H1 (cell line): Measurements from ENCODE around the gene PRPF6. TPM values are rescaled to one million over a fixed set of nuclear protein-coding genes. Genes with fewer than 3 reads are reported as not detected.

Experiments used
- CTCF ChIA-PET: fragments of 300-600 bp; sonication (Branson Sonifier 250); formaldehyde crosslinking; loops from one replicate; lab custom pipeline; 2021; ENCODE audit not compliant: partially characterized antibody; lab: Charles Lee
- POLR2A ChIA-PET: fragments of 300-600 bp; sonication (Branson Sonifier 250); formaldehyde crosslinking; loops from one replicate; lab custom pipeline; 2021; ENCODE audit warnings: inconsistent platforms; ENCODE audit not compliant: partially characterized antibody; lab: Charles Lee
- DNase-seq, 2 experiments: peaks; one replicate each; pipeline versions ENCODE4 v3.0.0 to v3.0.0-alpha.2; 2010 to 2022; ENCODE audit warnings: low spot score in 2 of 2, low read depth in 1 of 2, mixed read lengths in 1 of 2
- FAIRE-seq: peaks from 2 replicates; lab custom pipeline; 2011; peaks lifted over from hg19 to GRCh38; lab: Jason Lieb, UNC
- H2AFZ ChIP-seq: 2 replicates; pipeline ENCODE4 v1.8.1; 2012; ENCODE audit warnings: low read length, inconsistent platforms
- H2AK5ac ChIP-seq: 2 replicates; pipeline ENCODE4 v1.6.1; 2013; ENCODE audit warnings: low read depth, low read length
- H2BK120ac ChIP-seq: replicated peaks from 2 replicates; pipeline ENCODE3; 2013; ENCODE audit warnings: low read depth, low read length, inconsistent platforms
- H2BK12ac ChIP-seq: 2 replicates; pipeline ENCODE4 v1.6.1; 2013; ENCODE audit warnings: low read depth, low read length
- H2BK15ac ChIP-seq: 2 replicates; pipeline ENCODE4 v1.6.1; 2013; ENCODE audit warnings: low read length
- H2BK20ac ChIP-seq: 2 replicates; pipeline ENCODE4 v1.6.1; 2013; ENCODE audit warnings: low read length
- H2BK5ac ChIP-seq: 2 replicates; pipeline ENCODE4 v1.6.1; 2013; ENCODE audit warnings: low read depth, low read length
- H3K14ac ChIP-seq: 2 replicates; pipeline ENCODE4 v1.6.1; 2013; ENCODE audit warnings: inconsistent platforms; ENCODE audit not compliant: insufficient read length
- H3K18ac ChIP-seq: 2 replicates; pipeline ENCODE4 v1.6.1; 2013; ENCODE audit warnings: low read length; ENCODE audit errors: extremely low read depth
- H3K23ac ChIP-seq: 2 replicates; pipeline ENCODE4 v1.6.1; 2013; ENCODE audit warnings: inconsistent platforms; ENCODE audit not compliant: insufficient read length
- H3K23me2 ChIP-seq: 2 replicates; pipeline ENCODE4 v1.6.1; 2013; ENCODE audit warnings: low read depth, low read length
- H3K27ac ChIP-seq: 2 replicates; pipeline ENCODE4 v1.6.1; 2011; ENCODE audit warnings: low read depth, low read length, inconsistent platforms
- H3K27me3 ChIP-seq, 4 experiments: replicated peaks in 1 of 4; 1 replicate in 1 of 4; 2 replicates in 3 of 4; pipeline versions ENCODE4 v1.6.1 to v1.8.1; 2011 to 2013; ENCODE audit warnings: low read length in 3 of 4, mild to moderate bottlenecking in 3 of 4, inconsistent platforms in 2 of 4, mixed read lengths in 2 of 4, moderate library complexity in 1 of 4; ENCODE audit not compliant: control insufficient read depth in 3 of 4, insufficient read depth in 3 of 4; ENCODE audit errors: extremely low read depth in 1 of 4
- H3K36me3 ChIP-seq, 4 experiments: 2 replicates each; pipeline versions ENCODE4 v1.6.1 to v1.8.1; 2011 to 2013; ENCODE audit warnings: mild to moderate bottlenecking in 4 of 4, low read length in 3 of 4, moderate library complexity in 2 of 4, control low read depth in 1 of 4, inconsistent platforms in 1 of 4; ENCODE audit not compliant: insufficient read depth in 4 of 4, control insufficient read depth in 2 of 4
- H3K4ac ChIP-seq: replicated peaks from 2 replicates; pipeline ENCODE3; 2013; ENCODE audit warnings: low read length, low read depth, mixed read lengths, inconsistent platforms; ENCODE audit not compliant: insufficient read length
- H3K4me1 ChIP-seq, 4 experiments: replicated peaks in 1 of 4; 1 replicate in 1 of 4; 2 replicates in 3 of 4; pipeline versions ENCODE4 v1.6.1 to v1.8.1; 2011 to 2013; ENCODE audit warnings: low read length in 3 of 4, inconsistent platforms in 2 of 4, mixed read lengths in 1 of 4; ENCODE audit not compliant: insufficient read depth in 4 of 4, control insufficient read depth in 3 of 4
- H3K4me2 ChIP-seq, 2 experiments: 2 replicates each; pipeline versions ENCODE4 v1.6.1 to v1.8.1; 2011 to 2013; ENCODE audit warnings: low read depth in 2 of 2, low read length in 2 of 2, control low read depth in 1 of 2, inconsistent platforms in 1 of 2, mild to moderate bottlenecking in 1 of 2; ENCODE audit not compliant: insufficient read depth in 1 of 2
- H3K4me3 ChIP-seq, 4 experiments: fragments of 200-600, 300-600 bp in 1 of 4; sonication (generic), shearing (Covaris generic), sonication (Bioruptor Twin) in 1 of 4; 2 replicates each; pipeline versions ENCODE4 v1.5.1 to v1.8.1; 2011 to 2016; ENCODE audit warnings: low read length in 4 of 4, low read depth in 3 of 4, control low read depth in 2 of 4, inconsistent platforms in 2 of 4, mild to moderate bottlenecking in 2 of 4, mixed read lengths in 1 of 4, moderate library complexity in 1 of 4; ENCODE audit not compliant: insufficient read depth in 2 of 4; ENCODE audit errors: extremely low read depth in 1 of 4
- H3K56ac ChIP-seq: replicated peaks from 2 replicates; pipeline ENCODE3; 2013; ENCODE audit warnings: low read depth, mild to moderate bottlenecking, mixed read lengths, low read length, inconsistent platforms; ENCODE audit not compliant: insufficient read length
- H3K79me1 ChIP-seq: 2 replicates; pipeline ENCODE4 v1.6.1; 2013; ENCODE audit warnings: low read depth, low read length, control low read depth
- H3K79me2 ChIP-seq, 2 experiments: 2 replicates each; pipeline versions ENCODE4 v1.6.1 to v1.8.1; 2012 to 2013; ENCODE audit warnings: low read length in 2 of 2, mild to moderate bottlenecking in 2 of 2, inconsistent platforms in 1 of 2; ENCODE audit not compliant: insufficient read depth in 2 of 2, control insufficient read depth in 1 of 2
- H3K9ac ChIP-seq, 4 experiments: replicated peaks in 1 of 4; 1 replicate in 1 of 4; 2 replicates in 3 of 4; pipeline versions ENCODE4 v1.6.1 to v1.8.1; 2011 to 2013; ENCODE audit warnings: low read depth in 3 of 4, low read length in 3 of 4, control low read depth in 2 of 4, mild to moderate bottlenecking in 2 of 4, moderate library complexity in 2 of 4, inconsistent platforms in 1 of 4; ENCODE audit errors: extremely low read depth in 1 of 4
- H3K9me3 ChIP-seq, 2 experiments: 2 replicates each; pipeline versions ENCODE4 v1.6.1 to v1.8.1; 2012 to 2013; ENCODE audit warnings: mild to moderate bottlenecking in 2 of 2, moderate library complexity in 2 of 2, control low read depth in 1 of 2, inconsistent platforms in 1 of 2, low read depth in 1 of 2, low read length in 1 of 2, mixed read lengths in 1 of 2; ENCODE audit not compliant: insufficient read depth in 2 of 2
- H4K20me1 ChIP-seq, 2 experiments: replicated peaks in 1 of 2; 2 replicates each; pipeline versions ENCODE3 to v1.8.1; 2011 to 2013; ENCODE audit warnings: inconsistent platforms in 2 of 2, low read length in 2 of 2, mild to moderate bottlenecking in 1 of 2; ENCODE audit not compliant: insufficient read depth in 2 of 2, control insufficient read depth in 1 of 2
- H4K5ac ChIP-seq: 2 replicates; pipeline ENCODE4 v1.6.1; 2013; ENCODE audit warnings: low read length, low read depth, mixed read lengths, inconsistent platforms; ENCODE audit not compliant: insufficient read length
- H4K8ac ChIP-seq: 2 replicates; pipeline ENCODE4 v1.8.0; 2013; ENCODE audit warnings: mild to moderate bottlenecking, moderate library complexity, low read length, inconsistent platforms; ENCODE audit not compliant: insufficient read depth; ENCODE audit errors: extremely low read depth
- H4K91ac ChIP-seq: replicated peaks from 2 replicates; pipeline ENCODE3; 2013; ENCODE audit warnings: low read length, mixed read lengths, inconsistent platforms; ENCODE audit not compliant: insufficient read length
- CBX8 ChIP-seq: fragments of 300-800, 300-1000 bp; sonication (generic); IDR thresholded peaks from 2 replicates; pipeline ENCODE4 v1.7.1; 2016; ENCODE audit warnings: low read depth, low read length, borderline replicate concordance
- CREB1 ChIP-seq: IDR thresholded peaks from 2 replicates; pipeline ENCODE4 v1.6.1; 2012; ENCODE audit warnings: inconsistent platforms
- GTF2F1 ChIP-seq: IDR thresholded peaks from 2 replicates; pipeline ENCODE4 v1.6.1; 2012; ENCODE audit warnings: low read depth, low read length, improper control_type of control experiment, borderline replicate concordance
- HDAC2 ChIP-seq, 2 experiments: fragments of 300-600 bp in 1 of 2; sonication (generic) in 1 of 2; IDR thresholded peaks; 2 replicates each; pipeline ENCODE4 v1.6.1; 2011 to 2012; ENCODE audit warnings: low read depth in 2 of 2, low read length in 2 of 2, mild to moderate bottlenecking in 2 of 2, moderate library complexity in 2 of 2, borderline replicate concordance in 1 of 2, inconsistent platforms in 1 of 2
- KDM4A ChIP-seq: IDR thresholded peaks from one replicate; pipeline ENCODE4 v1.7.1; 2012; ENCODE audit warnings: low read depth, mild to moderate bottlenecking, moderate library complexity, low read length, inconsistent platforms; ENCODE audit not compliant: severe bottlenecking
- POLR2AphosphoS5 ChIP-seq: IDR thresholded peaks from 2 replicates; pipeline ENCODE4 v1.6.1; 2011; ENCODE audit warnings: low read depth, low read length
- RAD21 ChIP-seq, 2 experiments: IDR thresholded peaks in 1 of 2; conservative IDR thresholded peaks in 1 of 2; 2 replicates each; pipeline ENCODE4 v1.6.1; 2011; ENCODE audit warnings: low read depth in 2 of 2, low read length in 2 of 2, improper control_type of control experiment in 1 of 2, inconsistent platforms in 1 of 2, mild to moderate bottlenecking in 1 of 2, moderate library complexity in 1 of 2
- WGBS, 2 experiments: shearing (Covaris generic) in 1 of 2; methylation state at CpG; one replicate each; pipeline versions ENCODE4 v1.1.6 to v1.1.7; 2013 to 2015; ENCODE audit warnings: low lambda C conversion rate in 2 of 2, mixed read lengths in 2 of 2, inconsistent platforms in 1 of 2, low coverage in 1 of 2, missing lambda C conversion rate in 1 of 2; ENCODE audit not compliant: insufficient replicate concordance in 2 of 2, insufficient coverage in 1 of 2, insufficient read length in 1 of 2; ENCODE audit errors: extremely low coverage in 1 of 2, missing lambda C conversion rate in 1 of 2; 5-methylcytosine and 5-hydroxymethylcytosine counted together
- polyA plus RNA-seq, 7 experiments: library from polyadenylated mRNA; depleted of rRNA in 3 of 7; stranded (reverse) in 5 of 7; unstranded in 2 of 7; fragments of >200 nt in 5 of 7; fragments of 200-250 nt in 2 of 7; gene quantifications; 1 replicate in 5 of 7; 2 replicates in 1 of 7; 4 replicates in 1 of 7; pipeline versions ENCODE4 v1.2.1 to v1.2.3, GENCODE V29; 2011 to 2013; ENCODE audit warnings: missing spikeins in 2 of 7, mixed read lengths in 2 of 7
- total RNA-seq: library from RNA; stranded (reverse); fragmentation: NEBNext Ultra II Directional; extraction: Animal tissue kit (Norgen Biotek cat#: 25700); gene quantifications from 2 replicates; pipeline ENCODE4 v1.2.1, GENCODE V29; 2021

Gene PRPF6
- total and polyA plus RNA-seq, 2 of the 8 experiments (the other 6 are each of a cell fraction or from before 2014, with no cell fraction given), result 27.9 to 76.9 TPM

DNA sequence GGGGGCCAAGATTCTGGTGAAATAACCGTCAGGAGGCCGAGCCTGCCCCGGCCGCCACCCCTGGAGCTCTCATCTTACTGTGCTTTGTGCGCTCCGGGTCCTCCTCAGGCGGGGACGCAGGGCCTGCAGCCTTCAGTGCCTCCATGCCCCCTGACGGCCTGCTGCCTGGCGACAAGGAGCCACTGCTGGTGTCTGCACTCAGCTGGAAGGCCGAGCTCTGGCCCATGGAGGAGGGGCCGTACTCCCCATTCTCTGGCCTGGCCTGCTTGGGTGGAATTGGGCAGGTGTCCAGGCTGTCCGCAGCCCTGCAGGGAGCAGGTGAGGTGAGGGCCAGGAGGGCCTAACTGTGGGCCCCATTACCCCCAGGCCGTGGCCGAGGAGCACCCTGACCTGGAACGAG lies 16.5 kb upstream of the PRPF6 start:
- no peak overlapping the region for H3K9ac ChIP-seq

More for the DNA sequence above, 16.5 kb upstream of the PRPF6 start:
- peaks cover 0 to 9% (median 5%) of the 10 kb centered on the region in 4 experiments; a peak in 6 of 7 replicates for H3K4me1 ChIP-seq
- H3K14ac ChIP-seq, result no peak overlapping the region
- TF ChIP-seq RAD21 (IDR thresholded peaks at IDR 0.05 in 1 of 2, conservative IDR thresholded peaks at IDR 0.05 in 1 of 2; ENCODE audit: low read depth in 2 of 2, low read length in 2 of 2), result no peak
- no peak for TF ChIP-seq KDM4A
- TF ChIP-seq POLR2AphosphoS5, result no peak
- no peak for TF ChIP-seq CBX8
- no peak for TF ChIP-seq GTF2F1
- TF ChIP-seq HDAC2 (IDR thresholded peaks at IDR 0.05; ENCODE audit: borderline replicate concordance in 1 of 2, low read depth in 2 of 2, low read length in 2 of 2), result no peak
- no peak for TF ChIP-seq CREB1
- H3K79me2 ChIP-seq, result no peaks in the 10 kb centered on the region; a peak in 1 of 4 replicates
- no peak for DNase-seq
- no peak overlapping the region for H3K27ac ChIP-seq
- H3K23ac ChIP-seq, result no peak overlapping the region
- H2BK20ac ChIP-seq, result no peak overlapping the region
- H3K4ac ChIP-seq, result no peak overlapping the region
- H2AFZ ChIP-seq, result no peak overlapping the region
- no peak overlapping the region for H2AK5ac ChIP-seq
- no peak overlapping the region for H2BK120ac ChIP-seq
- peaks cover 42 to 53% of the 10 kb centered on the region in 2 experiments for H3K9me3 ChIP-seq
- no peak overlapping the region for H4K91ac ChIP-seq
- no peak overlapping the region for H3K4me2 ChIP-seq
- CTCF ChIA-PET, result interaction anchor here (0.8 kb wide), 2 partner anchors 16 to 55 kb away, joined by 3 read pairs; no protein-coding TSS in a partner anchor
- peaks cover 22 to 66% (median 51%) of the 10 kb centered on the region in 4 experiments for H3K36me3 ChIP-seq
- no peak overlapping the region for H3K18ac ChIP-seq
- 87% methylated on average over 13 of the region's 16 CpGs; no CpG with 5 or more reads in 1 of the 2 experiments for WGBS, 2 experiments
- no peak overlapping the region for H2BK12ac ChIP-seq
- H2BK15ac ChIP-seq, result no peak overlapping the region
- H3K4me3 ChIP-seq, result no peak overlapping the region
- H3K27me3 ChIP-seq, result no peaks in the 10 kb centered on the region
- peaks cover 5% of the 10 kb centered on the region; the same call in 1 of the 2 replicates for H3K23me2 ChIP-seq
- H3K79me1 ChIP-seq, result peaks cover 4% of the 10 kb centered on the region
- peaks cover 0 to 2% of the 10 kb centered on the region in 2 experiments for H4K20me1 ChIP-seq
- no peak overlapping the region for H2BK5ac ChIP-seq
- no peak for FAIRE-seq
- no peak overlapping the region for H3K56ac ChIP-seq
- H4K8ac ChIP-seq, result no peak overlapping the region
- H4K5ac ChIP-seq, result no peak overlapping the region
- POLR2A ChIA-PET, result interaction anchor here (0.8 kb wide), 1 partner anchor 12 kb away, joined by 3 read pairs; no protein-coding TSS in a partner anchor
